Measurements from ENCODE around the gene SLAMF6. TPM values are rescaled to one million over a fixed set of nuclear protein-coding genes. Genes with fewer than 3 reads are reported as not detected.
"Not testable (repeated sequence)": the region's sequence is repeated elsewhere in the genome, so short reads cannot be mapped to it uniquely, and the experiment has no call there.

Gene SLAMF6
- total RNA-seq, 1 experiment from 2014 or later: not detected

DNA sequence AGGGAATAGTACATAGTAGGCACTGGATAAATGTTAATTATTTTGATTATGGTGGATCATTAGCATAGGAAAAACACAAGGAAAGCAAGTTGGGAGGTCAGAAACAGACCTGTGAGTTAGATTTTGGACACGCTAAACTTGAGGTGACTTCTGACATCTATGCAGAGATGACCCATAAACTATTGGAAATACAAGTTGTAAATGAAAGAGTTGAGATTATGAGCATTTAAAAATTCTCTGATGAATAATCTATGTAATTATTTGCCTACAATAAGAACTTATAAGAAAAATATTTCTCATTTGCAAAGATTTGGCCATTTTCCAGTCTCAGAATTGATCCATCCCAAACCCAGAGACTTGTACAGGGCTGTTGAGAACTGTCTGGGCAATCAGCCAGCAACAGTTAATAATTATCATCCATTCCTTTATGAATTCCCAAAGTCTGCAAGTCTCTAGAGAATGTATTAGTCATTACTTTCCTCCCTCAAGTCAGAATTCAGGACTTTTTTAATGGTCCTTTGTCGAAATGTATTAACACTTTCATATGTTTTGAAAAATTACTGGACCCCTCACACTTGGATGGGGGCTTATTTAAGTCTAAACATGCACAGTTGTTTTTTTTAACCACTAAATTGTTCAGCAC, 19.4 kb upstream of the SLAMF6 start:
- no peak for DNase-seq (ENCODE audit: low read depth)

GRCh38 chr1:160541622-160542302, 18.7 kb upstream of the SLAMF6 start:
- DNase-seq (ENCODE audit: low read depth): peak; percentile 2

DNA sequence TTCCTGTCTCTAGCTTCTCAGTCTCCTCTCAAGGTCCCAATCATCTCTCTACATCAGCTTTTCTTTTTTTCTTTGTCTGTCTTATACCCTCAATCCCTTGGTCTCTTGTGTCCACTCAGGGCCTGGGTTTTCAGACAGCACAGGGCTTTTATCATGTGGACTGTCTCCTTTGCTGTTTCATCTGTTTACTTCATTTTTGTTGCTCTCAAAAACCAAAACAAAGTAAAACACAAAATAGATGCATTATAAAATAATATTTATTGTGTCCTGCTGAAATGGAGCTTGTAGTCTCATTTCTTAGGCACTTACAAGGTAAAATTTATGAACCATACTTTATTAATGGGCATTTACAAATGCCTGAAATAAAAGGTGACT, 17.8 kb upstream of the SLAMF6 start:
- DNase-seq (ENCODE audit: low read depth): no peak

DNA sequence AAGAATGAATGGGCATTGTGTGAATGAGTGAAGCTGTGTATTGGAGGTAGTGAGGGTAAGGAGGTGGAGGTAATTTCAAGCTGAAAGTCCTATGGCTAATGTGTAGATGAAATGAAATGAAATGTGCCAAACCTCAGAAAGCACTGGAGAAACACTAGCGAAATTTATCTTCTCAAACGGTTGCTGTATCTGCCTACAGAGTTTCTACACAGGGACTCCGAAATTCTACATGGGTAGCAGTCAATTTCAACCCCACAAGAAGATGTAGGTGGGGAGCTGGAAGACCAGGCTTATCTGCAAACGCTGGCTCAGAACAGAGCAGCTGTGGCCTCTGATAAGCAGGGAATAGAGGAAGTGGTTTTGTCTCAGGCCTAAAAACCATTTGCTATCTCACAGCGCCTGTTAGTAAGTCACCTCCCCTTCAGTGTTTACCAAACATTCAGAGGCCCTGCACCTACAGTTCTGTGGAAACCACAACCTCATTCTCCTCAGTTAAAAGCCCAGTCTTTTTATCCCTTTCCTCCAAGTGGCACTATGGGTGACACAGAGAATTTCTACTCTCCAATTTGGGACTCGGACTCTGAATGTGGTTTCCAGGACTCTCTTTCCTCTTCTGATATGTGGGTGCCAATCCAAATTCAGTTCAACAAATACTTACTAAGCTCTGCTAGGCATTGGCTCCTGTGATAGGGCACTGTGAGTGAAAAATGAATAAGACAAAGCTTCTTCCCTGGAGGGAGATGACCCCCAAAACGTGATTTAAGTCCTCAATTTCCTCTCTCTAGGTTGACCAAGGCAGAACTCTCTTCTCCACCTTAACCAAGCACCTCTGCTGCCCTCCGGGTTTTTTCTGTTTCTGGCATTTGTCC, 17.2 kb upstream of the SLAMF6 start:
- peak; percentile 22 for DNase-seq (ENCODE audit: low read depth)

DNA sequence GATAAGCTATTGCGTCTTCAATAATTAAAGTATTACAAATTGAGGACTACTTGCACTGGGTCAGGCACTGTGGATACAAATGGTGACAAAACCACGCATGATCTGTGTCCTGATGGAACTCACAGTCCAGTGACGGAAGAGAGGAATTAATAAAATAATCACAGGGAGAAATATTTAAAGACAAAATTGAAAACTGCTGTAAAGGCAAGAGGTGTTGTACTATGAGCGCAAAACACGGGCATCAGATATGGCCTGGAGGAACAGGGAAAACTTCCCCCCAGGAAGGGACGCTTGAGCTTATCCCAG, 16.6 kb upstream of the SLAMF6 start:
- DNase-seq (ENCODE audit: low read depth): no peak

- no peak for DNase-seq (ENCODE audit: low read depth)
Measured at GRCh38 chr1:160538985-160539651, 16.1 kb upstream of the SLAMF6 start.

DNA sequence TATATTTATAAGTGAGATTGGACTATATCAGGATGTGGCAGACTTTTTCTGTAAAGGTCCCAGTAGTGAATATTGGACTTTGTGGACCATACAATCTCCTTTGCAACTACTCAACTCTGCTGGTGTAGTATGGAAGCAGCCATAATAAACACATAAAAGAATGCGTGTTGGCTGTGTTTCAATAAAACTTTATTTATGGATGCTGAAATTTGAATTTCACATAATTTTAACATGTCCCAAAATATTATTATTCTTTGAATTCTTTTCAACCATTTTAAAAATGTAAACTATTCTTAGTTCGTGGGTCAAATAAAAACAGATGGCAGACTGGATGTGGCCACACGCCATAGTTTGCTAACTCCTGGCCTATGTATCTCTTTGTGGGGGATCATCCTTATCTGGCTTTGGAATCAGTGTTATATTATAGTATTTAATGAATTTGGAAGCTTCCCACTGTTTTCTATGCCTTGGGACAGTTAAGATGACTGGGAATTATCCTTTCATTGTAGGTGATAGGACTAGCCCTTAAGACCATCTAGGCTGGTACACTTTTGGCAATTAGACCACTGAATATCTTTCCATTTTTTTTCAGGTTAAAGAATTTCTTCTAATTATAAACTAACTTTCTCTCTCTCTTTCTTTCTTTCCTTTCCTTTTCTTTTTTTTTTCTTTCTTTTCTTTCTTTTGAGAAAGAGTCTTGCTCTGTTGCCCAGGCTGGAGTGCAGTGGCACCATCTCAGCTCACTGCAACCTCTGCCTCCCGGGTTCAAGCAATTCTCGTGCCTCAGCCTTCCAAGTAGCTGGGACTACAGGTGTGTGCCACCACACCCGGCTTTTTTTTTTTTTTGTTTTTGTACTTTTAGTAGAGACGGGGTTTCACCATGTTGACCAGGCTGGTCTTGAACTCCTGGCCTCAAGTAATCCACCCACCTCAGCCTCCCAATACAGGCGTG, 14.9 kb upstream of the SLAMF6 start:
- no peak for DNase-seq (ENCODE audit: low read depth)

GRCh38 chr1:160534823-160535605, 12.0 kb upstream of the SLAMF6 start:
- DNase-seq (ENCODE audit: low read depth): no peak

DNA sequence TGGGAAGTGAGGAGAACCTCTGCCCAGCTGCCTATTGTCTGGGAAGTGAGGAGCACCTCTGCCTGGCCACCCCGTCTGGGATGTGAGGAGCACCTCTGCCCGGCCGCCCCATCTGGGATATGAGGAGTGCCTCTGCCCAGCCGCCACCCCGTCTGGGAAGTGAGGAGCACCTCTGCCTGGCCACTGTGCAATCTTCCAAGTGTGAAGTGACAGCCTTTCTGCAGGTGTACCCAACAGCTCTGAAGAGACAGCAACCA, 9.4 kb upstream of the SLAMF6 start:
- not testable (repeated sequence) for DNase-seq (ENCODE audit: low read depth)

GRCh38 chr1:160531809-160532556, 8.9 kb upstream of the SLAMF6 start:
- DNase-seq (ENCODE audit: low read depth): not testable (repeated sequence)

DNA sequence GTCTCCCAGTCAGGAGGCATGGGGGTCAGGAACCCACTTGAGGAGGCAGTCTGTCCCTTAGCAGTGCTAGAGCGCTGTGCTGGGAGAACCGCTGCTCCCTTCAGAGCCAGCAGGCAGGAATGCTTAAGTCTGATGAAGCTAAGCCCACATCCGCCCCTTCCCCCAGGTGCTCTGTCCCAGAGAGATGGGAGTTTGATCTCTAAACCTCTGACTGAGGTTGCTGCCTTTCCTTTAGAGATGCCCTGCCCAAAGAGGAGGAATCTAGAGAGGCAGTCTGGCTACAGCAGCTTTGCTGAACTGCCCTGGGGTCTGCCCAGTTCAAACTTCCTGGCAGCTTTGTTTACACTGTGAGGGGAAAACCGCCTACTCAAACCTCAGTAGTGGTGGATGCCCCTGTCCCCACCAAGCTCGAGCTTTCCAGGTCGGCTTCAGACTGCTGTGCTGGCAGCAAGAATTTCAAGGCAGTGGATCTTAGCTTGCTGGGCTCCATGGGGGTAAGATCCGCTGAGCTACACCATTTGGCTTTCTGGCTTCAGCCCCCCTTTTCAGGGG, 6.4 kb upstream of the SLAMF6 start:
- DNase-seq (ENCODE audit: low read depth): not testable (repeated sequence)

DNA sequence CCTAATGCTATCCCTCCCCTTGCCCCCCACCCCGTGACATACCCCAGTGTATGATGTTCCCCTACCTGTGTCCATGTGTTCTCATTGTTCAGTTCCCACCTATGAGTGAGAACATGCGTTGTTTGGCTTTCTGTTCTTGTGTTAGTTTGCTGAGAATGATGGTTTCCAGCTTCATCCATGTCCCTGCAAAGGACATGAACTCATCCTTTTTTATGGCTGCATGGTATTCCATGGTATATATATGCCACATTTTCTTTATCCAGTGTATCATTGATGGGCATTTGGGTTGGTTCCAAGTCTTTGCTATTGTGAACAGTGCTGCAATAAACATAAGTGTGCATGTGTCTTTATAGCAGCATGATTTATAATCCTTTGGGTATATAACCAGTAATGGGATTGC, 734 bp upstream of the SLAMF6 start:
- DNase-seq (ENCODE audit: low read depth): not testable (repeated sequence)

- no peak for DNase-seq (ENCODE audit: low read depth)
Measured at GRCh38 chr1:160522136-160522535, 919 bp downstream of the SLAMF6 start.

- DNase-seq (ENCODE audit: low read depth): no peak
Measured at GRCh38 chr1:160521554-160521953, 1.5 kb downstream of the SLAMF6 start.

DNA sequence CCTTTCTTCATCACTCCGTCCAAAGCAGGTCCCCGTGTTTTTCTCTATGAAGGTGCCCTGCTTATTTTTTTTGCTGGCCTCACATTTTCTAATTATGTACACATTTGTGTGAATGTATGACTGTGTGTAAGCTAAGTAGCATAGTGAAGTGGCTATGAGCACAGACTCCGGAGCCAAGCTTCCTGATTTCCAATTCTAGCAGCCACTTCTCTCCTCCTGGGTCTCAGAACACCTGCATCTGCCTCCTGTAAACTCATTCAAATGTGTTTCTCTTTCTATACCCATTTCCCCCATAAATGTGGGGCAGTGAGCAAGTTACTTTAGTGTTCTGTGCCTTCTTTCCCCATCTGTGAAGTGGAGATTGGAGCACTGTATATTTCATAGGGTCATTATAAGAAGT, 2.1 kb downstream of the SLAMF6 start:
- DNase-seq (ENCODE audit: low read depth): no peak

GRCh38 chr1:160520582-160520981, 2.5 kb downstream of the SLAMF6 start:
- DNase-seq (ENCODE audit: low read depth): peak; percentile 15

DNA sequence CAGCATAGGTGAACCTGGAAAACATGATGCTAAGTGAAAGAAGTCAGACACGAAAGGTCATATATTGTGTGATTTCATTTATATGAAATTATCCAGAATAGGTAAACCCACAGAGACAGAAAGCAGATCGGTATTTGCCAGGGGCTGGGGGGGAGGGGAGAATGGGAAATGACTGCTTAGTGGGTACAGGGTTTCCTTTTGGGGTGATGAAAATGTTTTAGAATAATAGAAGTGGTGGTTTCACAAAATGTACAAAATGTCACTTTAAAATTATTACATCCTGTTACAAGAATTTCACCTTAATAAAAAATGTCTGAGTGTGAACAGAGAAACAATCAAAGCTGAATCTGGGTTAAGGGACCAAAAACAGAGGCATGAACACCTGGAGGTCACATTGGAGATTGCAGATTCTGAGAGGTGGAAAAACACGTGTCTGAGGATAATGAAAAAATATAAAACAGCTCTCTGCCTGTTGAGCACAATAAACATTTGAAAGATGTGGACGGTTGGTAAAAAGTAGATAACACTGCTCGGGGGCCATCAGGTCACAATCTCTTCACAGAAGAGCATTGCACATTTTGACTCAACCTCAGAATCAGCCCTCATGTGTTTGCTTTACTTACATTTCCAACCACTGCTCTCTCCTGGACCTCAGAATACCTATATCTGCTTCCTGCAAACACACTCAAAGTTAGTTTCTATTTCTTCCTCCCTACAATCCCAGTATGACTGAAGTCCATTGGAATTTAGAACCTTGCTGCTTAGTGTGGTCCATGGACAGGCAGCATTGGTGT, 3.2 kb downstream of the SLAMF6 start:
- peak; percentile 60 for DNase-seq (ENCODE audit: low read depth)

GRCh38 chr1:160517519-160517918, 5.5 kb downstream of the SLAMF6 start:
- DNase-seq (ENCODE audit: low read depth): not testable (repeated sequence)

GRCh38 chr1:160515908-160516307, 7.1 kb downstream of the SLAMF6 start:
- not testable (repeated sequence) for DNase-seq (ENCODE audit: low read depth)
